ENCODE results near the gene ENOSF1. TPM values are rescaled to one million over a fixed set of nuclear protein-coding genes. Genes with fewer than 3 reads are reported as not detected.

Gene ENOSF1
- total RNA-seq, 1 donor from 2014 or later, result 70.2 TPM

GRCh38 chr18:673769-674168 lies 38.7 kb downstream of the ENOSF1 start:
- no peak for DNase-seq (ENCODE audit: low read depth)

GRCh38 chr18:673317-673716 lies 39.1 kb downstream of the ENOSF1 start:
- DNase-seq (ENCODE audit: low read depth), result no peak

- no peak for DNase-seq (ENCODE audit: low read depth)
Observed at GRCh38 chr18:671405-671804, 41.0 kb downstream of the ENOSF1 start.

- no peak for DNase-seq (ENCODE audit: low read depth)
Observed at GRCh38 chr18:670522-670921, 41.9 kb downstream of the ENOSF1 start.

GRCh38 chr18:669077-669476 lies 43.4 kb downstream of the ENOSF1 start:
- no peak for DNase-seq (ENCODE audit: low read depth)

GRCh38 chr18:668260-668659 lies 44.2 kb downstream of the ENOSF1 start:
- peak; percentile 32 for DNase-seq (ENCODE audit: low read depth)

- no peak for DNase-seq (ENCODE audit: low read depth)
Observed at GRCh38 chr18:666628-667027, 45.8 kb downstream of the ENOSF1 start.

- DNase-seq (ENCODE audit: low read depth), result no peak
Observed at GRCh38 chr18:666177-666576, 46.3 kb downstream of the ENOSF1 start.

GRCh38 chr18:662197-662596 lies 50.2 kb downstream of the ENOSF1 start:
- no peak for DNase-seq (ENCODE audit: low read depth)

- DNase-seq (ENCODE audit: low read depth), result no peak
Observed at GRCh38 chr18:659597-659996, 52.8 kb downstream of the ENOSF1 start.

- DNase-seq (ENCODE audit: low read depth), result no peak
Observed at GRCh38 chr18:658947-659533, 53.4 kb downstream of the ENOSF1 start.

- DNase-seq (ENCODE audit: low read depth), result peak; percentile 81
Observed at GRCh38 chr18:658001-658946, 54.2 kb downstream of the ENOSF1 start.

- peak; percentile 48 for DNase-seq (ENCODE audit: low read depth)
Observed at GRCh38 chr18:657311-658000, 55.0 kb downstream of the ENOSF1 start, which contains the start of gene TYMS. TSS of gene TYMS (plus strand) at chr18:657653. CDS start at chr18:657743, 90 bp downstream.

GRCh38 chr18:655445-655844 lies 57.0 kb downstream of the ENOSF1 start:
- no peak for DNase-seq (ENCODE audit: low read depth)

- no peak for DNase-seq (ENCODE audit: low read depth)
Observed at GRCh38 chr18:654601-655000, 57.8 kb downstream of the ENOSF1 start.

GRCh38 chr18:653512-653911 lies 58.9 kb downstream of the ENOSF1 start:
- DNase-seq (ENCODE audit: low read depth), result no peak

- no peak for DNase-seq (ENCODE audit: low read depth)
Observed at GRCh38 chr18:652131-652530, 60.3 kb downstream of the ENOSF1 start.

GRCh38 chr18:650428-650858 lies 62.0 kb downstream of the ENOSF1 start:
- DNase-seq (ENCODE audit: low read depth), result no peak

- DNase-seq (ENCODE audit: low read depth), result no peak
Observed at GRCh38 chr18:649341-649740, 63.1 kb downstream of the ENOSF1 start.

- DNase-seq (ENCODE audit: low read depth), result no peak
Observed at GRCh38 chr18:647304-647703, 65.1 kb downstream of the ENOSF1 start.

- peak; percentile 36 for DNase-seq (ENCODE audit: low read depth)
Observed at GRCh38 chr18:644395-645004, 67.9 kb downstream of the ENOSF1 start.

- no peak for DNase-seq (ENCODE audit: low read depth)
Observed at GRCh38 chr18:641224-641623, 71.2 kb downstream of the ENOSF1 start.
